GM12878 (cell line): Measurements from ENCODE around the gene NOS1AP. TPM values are rescaled to one million over a fixed set of nuclear protein-coding genes. Genes with fewer than 3 reads are reported as not detected.

ENCODE experiments used
- ATAC-seq: fragments of 200-7000 bp; cut with Tn5 transposase; 3 replicates; pipeline ENCODE4 v1.9.1; 2020; ENCODE audit warnings: mild to moderate bottlenecking, moderate library complexity
- BruUV-seq: library from RNA; stranded (reverse); fragments of 400-500 nt; replicated peaks from 2 replicates; lab custom pipeline; 2021; lab: Mats Ljungman, UMichigan
- CTCF ChIA-PET: fragments of 300-600 bp; sonication (Branson Sonifier 250); formaldehyde crosslinking; extraction: SDS; loops from one replicate; lab custom pipeline; 2021; ENCODE audit warnings: inconsistent platforms; lab: Yijun Ruan, JAX
- POLR2A ChIA-PET: fragments of 350-600 bp; formaldehyde crosslinking; extraction: SDS; loops from one replicate; lab custom pipeline; 2021; ENCODE audit warnings: inconsistent platforms; lab: Charles Lee
- RAD21 ChIA-PET: fragments of 300-600 bp; sonication (Branson Sonifier 250); formaldehyde crosslinking; loops from one replicate; lab custom pipeline; 2023; ENCODE audit warnings: antibody characterized with exemption; ENCODE audit not compliant: unreplicated experiment; lab: Charles Lee
- SMC1A ChIA-PET: fragments of 300-600 bp; sonication (Branson Sonifier 250); formaldehyde crosslinking; loops from one replicate; lab custom pipeline; 2023; ENCODE audit not compliant: unreplicated experiment, uncharacterized antibody; lab: Charles Lee
- DNase-seq: peaks from one replicate; pipeline ENCODE4 v3.0.0-alpha.2; 2011; ENCODE audit warnings: low read depth, low spot score
- FAIRE-seq: peaks from 3 replicates; lab custom pipeline; 2011; peaks lifted over from hg19 to GRCh38; lab: Jason Lieb, UNC
- H2AFZ ChIP-seq: 2 replicates; pipeline ENCODE4 v1.6.0; 2011; ENCODE audit warnings: low read depth, low read length, control low read depth; ENCODE audit not compliant: control insufficient read depth
- H3K27ac ChIP-seq: 2 replicates; pipeline ENCODE4 v1.5.1; 2011; ENCODE audit warnings: control low read depth; ENCODE audit not compliant: control insufficient read depth, insufficient read depth
- H3K27me3 ChIP-seq, 2 experiments: replicated peaks in 1 of 2; 2 replicates each; pipeline versions ENCODE4 v1.6.0 to v1.6.1; 2011; ENCODE audit warnings: low read length in 1 of 2; ENCODE audit not compliant: control insufficient read depth in 2 of 2, insufficient read depth in 2 of 2
- H3K36me3 ChIP-seq, 2 experiments: 2 replicates each; pipeline ENCODE4 v1.5.1; 2011; ENCODE audit warnings: low read length in 1 of 2; ENCODE audit not compliant: control insufficient read depth in 2 of 2, insufficient read depth in 2 of 2
- H3K4me1 ChIP-seq: 2 replicates; pipeline ENCODE4 v1.6.1; 2011; ENCODE audit warnings: mild to moderate bottlenecking, low read length, moderate library complexity, mixed read lengths; ENCODE audit not compliant: control insufficient read depth, insufficient read depth
- H3K4me2 ChIP-seq: 2 replicates; pipeline ENCODE4 v1.6.0; 2011; ENCODE audit warnings: control low read depth; ENCODE audit not compliant: control insufficient read depth, insufficient read depth
- H3K4me3 ChIP-seq: fragments of 200-600 bp; sonication (generic); 2 replicates; pipeline ENCODE4 v1.5.1; 2016
- H3K79me2 ChIP-seq: 2 replicates; pipeline ENCODE4 v1.6.0; 2011; ENCODE audit warnings: low read length; ENCODE audit not compliant: control insufficient read depth, insufficient read depth
- H3K9ac ChIP-seq: 2 replicates; pipeline ENCODE4 v1.8.0; 2011; ENCODE audit warnings: low read length, control low read depth, mixed read lengths; ENCODE audit not compliant: control insufficient read depth, insufficient read depth
- H3K9me3 ChIP-seq: replicated peaks from 3 replicates; pipeline ENCODE4 v1.5.1; 2011; ENCODE audit warnings: mild to moderate bottlenecking, low read length; ENCODE audit not compliant: control insufficient read depth, insufficient read depth
- H4K20me1 ChIP-seq: 2 replicates; pipeline ENCODE4 v1.6.0; 2011; ENCODE audit not compliant: control insufficient read depth, insufficient read depth
- EP300 ChIP-seq, 2 experiments: fragments of 150-350 bp in 1 of 2; IDR thresholded peaks; 2 replicates each; pipeline ENCODE4 v1.6.1; 2011 to 2012; ENCODE audit warnings: low read depth in 2 of 2, low read length in 2 of 2, borderline replicate concordance in 1 of 2, improper control_type of control experiment in 1 of 2, inconsistent platforms in 1 of 2; ENCODE audit not compliant: control insufficient read depth in 1 of 2
- JUND ChIP-seq: IDR thresholded peaks from 2 replicates; pipeline ENCODE4 v1.6.1; 2012; ENCODE audit warnings: low read depth, mild to moderate bottlenecking, low read length, improper control_type of control experiment, moderate library complexity
- LARP7 ChIP-seq: fragments of 450-650 bp; IDR thresholded peaks from 2 replicates; pipeline ENCODE4 v1.6.1; 2017; ENCODE audit warnings: mild to moderate bottlenecking
- POLR2AphosphoS2 ChIP-seq: IDR thresholded peaks from 2 replicates; pipeline ENCODE4 v1.6.1; 2011; ENCODE audit warnings: low read depth, mild to moderate bottlenecking, low read length, improper control_type of control experiment, moderate library complexity
- PRDM15 ChIP-seq: fragments of 450-650 bp; formaldehyde crosslinking; IDR thresholded peaks from 2 replicates; pipeline ENCODE4 v1.4.0; 2020; ENCODE audit warnings: mild to moderate bottlenecking, moderate library complexity
- RAD51 ChIP-seq: fragments of 450-650 bp; IDR thresholded peaks from 2 replicates; pipeline ENCODE4 v1.6.1; 2016; ENCODE audit warnings: moderate library complexity, mild to moderate bottlenecking, inconsistent platforms
- SREBF2 ChIP-seq: IDR thresholded peaks from 2 replicates; pipeline ENCODE4 v1.6.1; 2012; ENCODE audit warnings: mild to moderate bottlenecking, low read length
- TBL1XR1 ChIP-seq: IDR thresholded peaks from 2 replicates; pipeline ENCODE4 v1.6.1; 2012; ENCODE audit warnings: low read depth, low read length, improper control_type of control experiment
- YBX1 ChIP-seq: fragments of 450-650 bp; IDR thresholded peaks from 2 replicates; pipeline ENCODE4 v1.6.1; 2016; ENCODE audit warnings: antibody characterized with exemption
- WGBS: methylation state at CpG from one replicate; pipeline ENCODE4 v1.1.6; 2016; ENCODE audit warnings: low lambda C conversion rate; ENCODE audit not compliant: insufficient replicate concordance, insufficient coverage; ENCODE audit errors: missing lambda C conversion rate; 5-methylcytosine and 5-hydroxymethylcytosine counted together
- in situ Hi-C: fragments of 300-500 bp; cut with MboI; formaldehyde crosslinking; loops from 9 replicates; pipeline ENCODE4 v1.14.3; 2018; ENCODE audit warnings: mixed read lengths
- intact Hi-C: fragments of 100-400 bp; cut with micrococcal nuclease; formaldehyde crosslinking; loops from one replicate; pipeline ENCODE4 v1.14.2; 2022; ENCODE audit not compliant: unreplicated experiment
- polyA plus RNA-seq, 11 experiments: library from polyadenylated mRNA; depleted of rRNA in 4 of 11; unstranded in 6 of 11; stranded (reverse) in 5 of 11; fragments of >200 nt; fragmentation: Nextera tagmentation in 4 of 11; fragmentation: Illumina TruSeq in 1 of 11; extraction: Ambion mirVana in 4 of 11; extraction: Trizol in 1 of 11; gene quantifications; 1 replicate in 1 of 11; 2 replicates in 10 of 11; pipeline versions ENCODE4 v1.2.1 to v1.2.3, GENCODE V29; 2011 to 2016; ENCODE audit warnings: inconsistent platforms in 2 of 11, missing spikeins in 2 of 11, low read depth in 1 of 11
- total RNA-seq, 4 experiments: library from RNA; depleted of rRNA in 3 of 4; stranded (reverse); fragments of >200 nt in 3 of 4; fragmentation: Illumina TruSeq in 1 of 4; extraction: Trizol in 1 of 4; gene quantifications; 2 replicates each; pipeline versions ENCODE4 v1.2.1 to v1.2.3, GENCODE V29; 2013 to 2021

NOS1AP gene
- total and polyA plus RNA-seq, 10 of the 15 experiments (the other 5 are each of a cell fraction or from before 2014, with no cell fraction given) = 0.03 to 0.15 TPM; not detected in 8

GRCh38 chr1:162147760-162148159, 78.3 kb downstream of the NOS1AP start:
- in situ Hi-C loops = no loop called here
- no peaks in the 10 kb centered on the region for H3K36me3 ChIP-seq
- BruUV-seq = no TSS peak

GRCh38 chr1:162150112-162150511, 80.6 kb downstream of the NOS1AP start:
- POLR2A ChIA-PET = no interaction called here
- RAD21 ChIA-PET = no interaction called here
- H4K20me1 ChIP-seq = no peaks in the 10 kb centered on the region
- H3K9me3 ChIP-seq = no peaks in the 10 kb centered on the region
- H3K79me2 ChIP-seq = no peaks in the 10 kb centered on the region
- no peaks in the 10 kb centered on the region for H3K36me3 ChIP-seq
- DNase-seq (no peak), ATAC-seq (no peak), FAIRE-seq (no peak)
- no TSS peak for BruUV-seq
- in situ Hi-C loops (no loop called here), intact Hi-C loops (no loop called here)
- H3K4me3 ChIP-seq = no peak overlapping the region
- no peak overlapping the region for H2AFZ ChIP-seq
- no peak overlapping the region for H3K4me2 ChIP-seq
- no peaks in the 10 kb centered on the region for H3K27me3 ChIP-seq
- CTCF ChIA-PET = no interaction called here
- TF ChIP-seq EP300 (IDR thresholded peaks at IDR 0.05; ENCODE audit: borderline replicate concordance in 1 of 2, control insufficient read depth in 1 of 2, low read depth in 2 of 2, low read length in 2 of 2) (no peak), LARP7 (no peak), PRDM15 (CRISPR knock-in tag) (no peak), YBX1 (no peak), SREBF2 (no peak), POLR2AphosphoS2 (no peak)
- no peak overlapping the region for H3K27ac ChIP-seq
- SMC1A ChIA-PET = no interaction called here
- no peak overlapping the region for H3K9ac ChIP-seq
- H3K4me1 ChIP-seq = no peaks in the 10 kb centered on the region

More at GRCh38 chr1:162147760-162148159, 78.3 kb downstream of the NOS1AP start:
- peaks cover 0 to 2% of the 10 kb centered on the region in 2 experiments; a peak in 1 of 4 replicates for H3K27me3 ChIP-seq
- no peak overlapping the region for H3K27ac ChIP-seq
- intact Hi-C loops = no loop called here
- TF ChIP-seq JUND (no peak), TBL1XR1 (no peak), RAD51 (no peak)
- no peak overlapping the region for H3K9ac ChIP-seq
- FAIRE-seq (no peak), ATAC-seq (no peak), DNase-seq (no peak)
- no peaks in the 10 kb centered on the region for H3K4me1 ChIP-seq
- H2AFZ ChIP-seq = no peak overlapping the region
- no peaks in the 10 kb centered on the region for H3K79me2 ChIP-seq
- no peak overlapping the region for H3K4me3 ChIP-seq
- no peaks in the 10 kb centered on the region for H3K9me3 ChIP-seq
- ChIA-PET CTCF (no interaction called here), POLR2A (no interaction called here), RAD21 (interaction anchor here (1.9 kb wide), 1 partner anchor 92 kb away, joined by 4 read pairs; no protein-coding TSS in a partner anchor), SMC1A (no interaction called here)
- WGBS = 0% methylated on average over 1 of the region's 1 CpG
- H4K20me1 ChIP-seq = no peaks in the 10 kb centered on the region
- no peak overlapping the region for H3K4me2 ChIP-seq
